ENCODE measurements around the gene MED15.

The MED15 gene

GRCh38 chr22:20550851-20551744 lies 43.7 kb downstream of the MED15 start:
- no peak overlapping the region for H3K4me3 ChIP-seq (ENCODE audit: low read length)
- H4K20me1 ChIP-seq (ENCODE audit: control insufficient read depth, insufficient read depth, low read depth, low read length): peaks cover 22% of the 10 kb centered on the region; the same call in 1 of the 2 replicates
- no peak overlapping the region for H3K4me2 ChIP-seq (ENCODE audit: low read length)
- H3K36me3 ChIP-seq (ENCODE audit: control insufficient read depth, low read length): peaks cover 68% of the 10 kb centered on the region
- no peaks in the 10 kb centered on the region for H3F3A ChIP-seq (ENCODE audit: control insufficient read depth, insufficient read depth)
- H3K27ac ChIP-seq (ENCODE audit: low read depth, low read length): no peak overlapping the region
- no peaks in the 10 kb centered on the region for H3K27me3 ChIP-seq (ENCODE audit: control insufficient read depth, low read length)
- no peaks in the 10 kb centered on the region for H3K9me2 ChIP-seq (replicated peaks; ENCODE audit: control insufficient read depth, low read length)
- peaks cover 18% of the 10 kb centered on the region for H3K4me1 ChIP-seq (ENCODE audit: control insufficient read depth, low read length)
- TF ChIP-seq EZH2phosphoT487 (IDR thresholded peaks at IDR 0.05; ENCODE audit: borderline replicate concordance, low read length) (no peak), CTCF (IDR thresholded peaks at IDR 0.05; ENCODE audit: low read depth, low read length, poor library complexity, severe bottlenecking) (no peak)
- H3K79me2 ChIP-seq (ENCODE audit: control insufficient read depth, low read length): peaks cover 52% of the 10 kb centered on the region
- no peaks in the 10 kb centered on the region for H3K9me3 ChIP-seq (ENCODE audit: control insufficient read depth, insufficient read depth, low read length)

- no peaks in the 10 kb centered on the region for H3K27me3 ChIP-seq (ENCODE audit: control insufficient read depth, low read length)
- H3K9me2 ChIP-seq (replicated peaks; ENCODE audit: control insufficient read depth, low read length): no peaks in the 10 kb centered on the region
- H3K36me3 ChIP-seq (ENCODE audit: control insufficient read depth, low read length): peaks cover 76% of the 10 kb centered on the region
- H4K20me1 ChIP-seq (ENCODE audit: control insufficient read depth, insufficient read depth, low read depth, low read length): peaks cover 19% of the 10 kb centered on the region; the same call in 1 of the 2 replicates
- no peak overlapping the region for H3K4me3 ChIP-seq (ENCODE audit: low read length)
- peaks cover 45% of the 10 kb centered on the region for H3K79me2 ChIP-seq (ENCODE audit: control insufficient read depth, low read length)
- H3K27ac ChIP-seq (ENCODE audit: low read depth, low read length): no peak overlapping the region
- H3F3A ChIP-seq (ENCODE audit: control insufficient read depth, insufficient read depth): no peaks in the 10 kb centered on the region
- H3K4me1 ChIP-seq (ENCODE audit: control insufficient read depth, low read length): peaks cover 26% of the 10 kb centered on the region
- no peaks in the 10 kb centered on the region for H3K9me3 ChIP-seq (ENCODE audit: control insufficient read depth, insufficient read depth, low read length)
- TF ChIP-seq EZH2phosphoT487 (IDR thresholded peaks at IDR 0.05; ENCODE audit: borderline replicate concordance, low read length): no peak
- TF ChIP-seq CTCF (IDR thresholded peaks at IDR 0.05; ENCODE audit: low read depth, low read length, poor library complexity, severe bottlenecking): no peak
- no peak overlapping the region for H3K4me2 ChIP-seq (ENCODE audit: low read length)
These were observed 44.5 kb downstream of the MED15 start for GRCh38 chr22:20551805-20552442.

GRCh38 chr22:20552443-20553401 lies 45.3 kb downstream of the MED15 start:
- no peak overlapping the region for H3K4me2 ChIP-seq (ENCODE audit: low read length)
- peaks cover 47% of the 10 kb centered on the region for H3K79me2 ChIP-seq (ENCODE audit: control insufficient read depth, low read length)

More at GRCh38 chr22:20552443-20553401, 45.3 kb downstream of the MED15 start:
- no peak for TF ChIP-seq CTCF (IDR thresholded peaks at IDR 0.05; ENCODE audit: low read depth, low read length, poor library complexity, severe bottlenecking)
- TF ChIP-seq EZH2phosphoT487 (IDR thresholded peaks at IDR 0.05; ENCODE audit: borderline replicate concordance, low read length): no peak
- Histone ChIP-seq H3K4me3 (ENCODE audit: low read length) (no peak overlapping the region), H3K27me3 (ENCODE audit: control insufficient read depth, low read length) (no peaks in the 10 kb centered on the region), H3K27ac (ENCODE audit: low read depth, low read length) (no peak overlapping the region), H3K4me1 (ENCODE audit: control insufficient read depth, low read length) (peaks cover 33% of the 10 kb centered on the region), H3K9me3 (ENCODE audit: control insufficient read depth, insufficient read depth, low read length) (no peaks in the 10 kb centered on the region), H3K9me2 (replicated peaks; ENCODE audit: control insufficient read depth, low read length) (no peaks in the 10 kb centered on the region), H3F3A (ENCODE audit: control insufficient read depth, insufficient read depth) (no peaks in the 10 kb centered on the region), H4K20me1 (ENCODE audit: control insufficient read depth, insufficient read depth, low read depth, low read length) (peaks cover 19% of the 10 kb centered on the region; the same call in 1 of the 2 replicates), H3K36me3 (ENCODE audit: control insufficient read depth, low read length) (peaks cover 81% of the 10 kb centered on the region)
